ENCODE measurements around the gene DYNC2LI1.
"Not testable (repeated sequence)": the region's sequence is repeated elsewhere in the genome, so short reads cannot be mapped to it uniquely, and the experiment has no call there.

DYNC2LI1 gene

GRCh38 chr2:43773876-43774613 lies at the start of gene DYNC2LI1:
TSS of gene DYNC2LI1 (plus strand) at chr2:43774039. CDS start at chr2:43774139, 100 bp downstream.
- peak; percentile 75 for DNase-seq

GRCh38 chr2:43724728-43725526 lies 48.9 kb upstream of the DYNC2LI1 start:
- DNase-seq, result no peak

GRCh38 chr2:43725711-43726246 lies 48.1 kb upstream of the DYNC2LI1 start:
- DNase-seq, result no peak

- DNase-seq, result not testable (repeated sequence)
Observed at GRCh38 chr2:43726961-43727633, 46.7 kb upstream of the DYNC2LI1 start.

GRCh38 chr2:43727634-43728014 lies 46.2 kb upstream of the DYNC2LI1 start:
- no peak for DNase-seq

- no peak for DNase-seq
Observed at GRCh38 chr2:43729491-43730174, 44.2 kb upstream of the DYNC2LI1 start.

- DNase-seq, result no peak
Observed at GRCh38 chr2:43731211-43731610, 42.6 kb upstream of the DYNC2LI1 start.

GRCh38 chr2:43736637-43737036 lies 37.2 kb upstream of the DYNC2LI1 start:
- no peak for DNase-seq

GRCh38 chr2:43737097-43737854 lies 36.6 kb upstream of the DYNC2LI1 start:
- no peak for DNase-seq

- DNase-seq, result no peak
Observed at GRCh38 chr2:43737855-43738254, 36.0 kb upstream of the DYNC2LI1 start.

GRCh38 chr2:43738257-43738656 lies 35.6 kb upstream of the DYNC2LI1 start:
- DNase-seq, result no peak

- no peak for DNase-seq
Observed at GRCh38 chr2:43743706-43744105, 30.1 kb upstream of the DYNC2LI1 start.

- DNase-seq, result no peak
Observed at GRCh38 chr2:43745457-43745856, 28.4 kb upstream of the DYNC2LI1 start.

GRCh38 chr2:43748333-43748732 lies 25.5 kb upstream of the DYNC2LI1 start:
- DNase-seq, result peak; percentile 3

- DNase-seq, result no peak
Observed at GRCh38 chr2:43749583-43749982, 24.3 kb upstream of the DYNC2LI1 start.

GRCh38 chr2:43751476-43751990 lies 22.3 kb upstream of the DYNC2LI1 start:
- DNase-seq, result no peak

GRCh38 chr2:43752302-43752701 lies 21.5 kb upstream of the DYNC2LI1 start:
- no peak for DNase-seq

GRCh38 chr2:43754180-43754579 lies 19.7 kb upstream of the DYNC2LI1 start:
- no peak for DNase-seq

GRCh38 chr2:43758739-43759138 lies 15.1 kb upstream of the DYNC2LI1 start:
- no peak for DNase-seq

- DNase-seq, result no peak
Observed at GRCh38 chr2:43759195-43759594, 14.6 kb upstream of the DYNC2LI1 start.

- DNase-seq, result no peak
Observed at GRCh38 chr2:43762286-43762685, 11.6 kb upstream of the DYNC2LI1 start.

- DNase-seq, result no peak
Observed at GRCh38 chr2:43763091-43763490, 10.7 kb upstream of the DYNC2LI1 start.

All from stimulated activated CD4-positive, alpha-beta T cell treated with anti-CD3 and anti-CD28 coated beads, Interleukin-12 subunit alpha, Interleukin-12 subunit beta, amount 100 ng/mL, for 4 hours (primary cell).